Smooth muscle cell (in vitro differentiated cells): ENCODE data around the gene STAU1. TPM values are rescaled to one million over a fixed set of nuclear protein-coding genes. Genes with fewer than 3 reads are reported as not detected.
"Not testable (repeated sequence)": the region's sequence is repeated elsewhere in the genome, so short reads cannot be mapped to it uniquely, and the experiment has no call there.

ENCODE experiments used
- DNase-seq: peaks from one replicate; lab custom pipeline; 2025; ENCODE audit not compliant: unreplicated experiment; lab: John Stamatoyannopoulos, UW
- H2AFZ ChIP-seq: fragments of 200-600 bp; sonication (generic); 2 replicates; pipeline ENCODE4 v1.6.0; 2016; ENCODE audit warnings: antibody characterized with exemption, low read depth, mild to moderate bottlenecking
- H3F3A ChIP-seq: fragments of 200-600 bp; sonication (generic); 2 replicates; pipeline ENCODE4 v1.6.0; 2017; ENCODE audit warnings: antibody characterized with exemption, low read depth
- H3K27ac ChIP-seq: fragments of 200-600 bp; sonication (generic); 2 replicates; pipeline ENCODE4 v1.5.1; 2016; ENCODE audit warnings: low read depth, mild to moderate bottlenecking
- H3K27me3 ChIP-seq: fragments of 200-600 bp; sonication (generic); 2 replicates; pipeline ENCODE4 v1.6.1; 2016; ENCODE audit warnings: low read depth, mild to moderate bottlenecking
- H3K36me3 ChIP-seq: fragments of 200-600 bp; sonication (generic); 2 replicates; pipeline ENCODE4 v1.5.1; 2016; ENCODE audit warnings: low read depth
- H3K4me1 ChIP-seq: fragments of 200-600 bp; sonication (generic); 2 replicates; pipeline ENCODE4 v1.5.1; 2016; ENCODE audit warnings: low read depth
- H3K4me2 ChIP-seq: fragments of 200-600 bp; sonication (generic); 2 replicates; pipeline ENCODE4 v1.6.0; 2016; ENCODE audit warnings: mild to moderate bottlenecking
- H3K4me3 ChIP-seq: fragments of 200-600 bp; sonication (generic); 2 replicates; pipeline ENCODE4 v1.5.1; 2016; ENCODE audit warnings: mild to moderate bottlenecking
- H3K79me2 ChIP-seq: fragments of 200-600 bp; sonication (generic); 2 replicates; pipeline ENCODE4 v1.6.0; 2016; ENCODE audit warnings: low read depth, mild to moderate bottlenecking
- H3K9ac ChIP-seq: fragments of 200-600 bp; sonication (generic); 2 replicates; pipeline ENCODE4 v1.6.0; 2016; ENCODE audit warnings: low read depth
- H3K9me3 ChIP-seq: fragments of 200-600 bp; sonication (generic); replicated peaks from 2 replicates; pipeline ENCODE4 v1.5.1; 2016; ENCODE audit warnings: low read depth
- H4K20me1 ChIP-seq: fragments of 200-600 bp; sonication (generic); 2 replicates; pipeline ENCODE4 v1.6.0; 2016; ENCODE audit warnings: low read depth
- CTCF ChIP-seq: fragments of 200-600 bp; sonication (generic); IDR thresholded peaks from 2 replicates; pipeline ENCODE4 v1.5.1; 2017; ENCODE audit warnings: borderline replicate concordance, mild to moderate bottlenecking, antibody characterized with exemption; ENCODE audit not compliant: insufficient read depth, poor library complexity, severe bottlenecking
- WGBS: methylation state at CpG from one replicate; pipeline ENCODE4 v1.1.7; 2016; ENCODE audit warnings: low lambda C conversion rate; 5-methylcytosine and 5-hydroxymethylcytosine counted together
- polyA plus RNA-seq: library from polyadenylated mRNA; unstranded; fragments of >200 nt; fragmentation: Nextera tagmentation; extraction: Ambion mirVana; gene quantifications from 2 replicates; pipeline ENCODE4 v1.2.1, GENCODE V29; 2016
- total RNA-seq: library from RNA; depleted of rRNA; stranded (reverse); fragments of >200 nt; gene quantifications from 2 replicates; pipeline ENCODE4 v1.2.3, GENCODE V29; 2014

STAU1 gene
- total and polyA plus RNA-seq, 2 experiments from 2014 or later, result 42.2 to 45.1 TPM

- Histone ChIP-seq H3K9me3 (no peaks in the 10 kb centered on the region), H3K27ac (no peak overlapping the region), H2AFZ (no peak overlapping the region), H4K20me1 (no peaks in the 10 kb centered on the region), H3K4me1 (no peaks in the 10 kb centered on the region), H3K27me3 (no peaks in the 10 kb centered on the region), H3K79me2 (no peaks in the 10 kb centered on the region), H3K36me3 (no peaks in the 10 kb centered on the region), H3K4me2 (no peak overlapping the region), H3K9ac (no peak overlapping the region), H3F3A (no peaks in the 10 kb centered on the region), H3K4me3 (no peak overlapping the region)
- no peak for DNase-seq
- no peak for TF ChIP-seq CTCF
- 89% methylated on average over 6 of the region's 6 CpGs for WGBS
These were observed 18.9 kb upstream of the STAU1 start for GRCh38 chr20:49207076-49207475.

- H3K9ac ChIP-seq, result no peak overlapping the region
- H3K79me2 ChIP-seq, result no peaks in the 10 kb centered on the region
- no peaks in the 10 kb centered on the region for H3K9me3 ChIP-seq
- no peak overlapping the region for H3K4me2 ChIP-seq
- H3K4me3 ChIP-seq, result no peak overlapping the region
- no peaks in the 10 kb centered on the region for H3K4me1 ChIP-seq
- no peaks in the 10 kb centered on the region for H4K20me1 ChIP-seq
- TF ChIP-seq CTCF, result no peak
- no peak overlapping the region for H2AFZ ChIP-seq
- no peaks in the 10 kb centered on the region for H3K36me3 ChIP-seq
- DNase-seq, result no peak
- H3K27me3 ChIP-seq, result no peaks in the 10 kb centered on the region
- H3F3A ChIP-seq, result no peaks in the 10 kb centered on the region
- 84% methylated on average over 9 of the region's 9 CpGs for WGBS
- H3K27ac ChIP-seq, result no peak overlapping the region
These were observed 15.6 kb upstream of the STAU1 start for GRCh38 chr20:49203746-49204145.

- H3K36me3 ChIP-seq, result no peaks in the 10 kb centered on the region
- WGBS, result 93% methylated on average over 7 of the region's 7 CpGs
- H4K20me1 ChIP-seq, result no peaks in the 10 kb centered on the region
- H3K4me1 ChIP-seq, result no peaks in the 10 kb centered on the region
- no peaks in the 10 kb centered on the region for H3F3A ChIP-seq
- TF ChIP-seq CTCF, result no peak
- H3K9me3 ChIP-seq, result no peaks in the 10 kb centered on the region
- H3K27ac ChIP-seq, result no peak overlapping the region
- no peak overlapping the region for H2AFZ ChIP-seq
- H3K9ac ChIP-seq, result no peak overlapping the region
- no peak for DNase-seq
- H3K27me3 ChIP-seq, result no peaks in the 10 kb centered on the region
- H3K4me3 ChIP-seq, result no peak overlapping the region
- no peaks in the 10 kb centered on the region for H3K79me2 ChIP-seq
- H3K4me2 ChIP-seq, result no peak overlapping the region
These were observed 14.9 kb upstream of the STAU1 start for GRCh38 chr20:49203011-49203410.

- Histone ChIP-seq H3K27me3 (no peaks in the 10 kb centered on the region), H3K4me2 (no peak overlapping the region), H3K4me1 (no peaks in the 10 kb centered on the region), H4K20me1 (no peaks in the 10 kb centered on the region), H3K9ac (no peak overlapping the region), H3K9me3 (no peaks in the 10 kb centered on the region), H2AFZ (no peak overlapping the region), H3K4me3 (no peak overlapping the region), H3F3A (no peaks in the 10 kb centered on the region), H3K79me2 (no peaks in the 10 kb centered on the region), H3K27ac (no peak overlapping the region), H3K36me3 (no peaks in the 10 kb centered on the region)
- 92% methylated on average over 4 of the region's 4 CpGs for WGBS
- no peak for DNase-seq
- no peak for TF ChIP-seq CTCF
These were observed 11.7 kb upstream of the STAU1 start for GRCh38 chr20:49199729-49200293.

GRCh38 chr20:49192944-49193518, 4.9 kb upstream of the STAU1 start:
- not testable (repeated sequence) for H3K4me3 ChIP-seq, H3K9ac ChIP-seq, H3K4me2 ChIP-seq, H3K36me3 ChIP-seq, H3F3A ChIP-seq, H3K27me3 ChIP-seq, H3K4me1 ChIP-seq, DNase-seq, H4K20me1 ChIP-seq, H3K9me3 ChIP-seq, H2AFZ ChIP-seq, H3K27ac ChIP-seq, H3K79me2 ChIP-seq
- 81% methylated on average over 11 of the region's 11 CpGs for WGBS
